Ecto neural progenitor cell (in vitro differentiated cells): Measurements from ENCODE around the gene MYOM1.
"Not testable (repeated sequence)": the region's sequence is repeated elsewhere in the genome, so short reads cannot be mapped to it uniquely, and the experiment has no call there.

Experiments used
- DNase-seq: peaks from one replicate; pipeline ENCODE4 v3.0.0-alpha.2; 2018; ENCODE audit warnings: low spot score

Gene MYOM1

GRCh38 chr18:3027370-3027891 is 192.3 kb downstream of the MYOM1 start:
- no peak for DNase-seq

GRCh38 chr18:3025544-3025943 is 194.2 kb downstream of the MYOM1 start:
- no peak for DNase-seq

GRCh38 chr18:3023603-3024002 is 196.2 kb downstream of the MYOM1 start:
- not testable (repeated sequence) for DNase-seq
